HG03442 (cell line): ENCODE measurements around the gene DNMT3L.
"Not testable (repeated sequence)": the region's sequence is repeated elsewhere in the genome, so short reads cannot be mapped to it uniquely, and the experiment has no call there.

ENCODE experiments used
- ATAC-seq: cut with Tn5 transposase; IDR thresholded peaks from one replicate; pipeline ENCODE4 v1.9.1; 2021; ENCODE audit warnings: mild to moderate bottlenecking, moderate library complexity; ENCODE audit not compliant: unreplicated experiment

Gene DNMT3L

DNA sequence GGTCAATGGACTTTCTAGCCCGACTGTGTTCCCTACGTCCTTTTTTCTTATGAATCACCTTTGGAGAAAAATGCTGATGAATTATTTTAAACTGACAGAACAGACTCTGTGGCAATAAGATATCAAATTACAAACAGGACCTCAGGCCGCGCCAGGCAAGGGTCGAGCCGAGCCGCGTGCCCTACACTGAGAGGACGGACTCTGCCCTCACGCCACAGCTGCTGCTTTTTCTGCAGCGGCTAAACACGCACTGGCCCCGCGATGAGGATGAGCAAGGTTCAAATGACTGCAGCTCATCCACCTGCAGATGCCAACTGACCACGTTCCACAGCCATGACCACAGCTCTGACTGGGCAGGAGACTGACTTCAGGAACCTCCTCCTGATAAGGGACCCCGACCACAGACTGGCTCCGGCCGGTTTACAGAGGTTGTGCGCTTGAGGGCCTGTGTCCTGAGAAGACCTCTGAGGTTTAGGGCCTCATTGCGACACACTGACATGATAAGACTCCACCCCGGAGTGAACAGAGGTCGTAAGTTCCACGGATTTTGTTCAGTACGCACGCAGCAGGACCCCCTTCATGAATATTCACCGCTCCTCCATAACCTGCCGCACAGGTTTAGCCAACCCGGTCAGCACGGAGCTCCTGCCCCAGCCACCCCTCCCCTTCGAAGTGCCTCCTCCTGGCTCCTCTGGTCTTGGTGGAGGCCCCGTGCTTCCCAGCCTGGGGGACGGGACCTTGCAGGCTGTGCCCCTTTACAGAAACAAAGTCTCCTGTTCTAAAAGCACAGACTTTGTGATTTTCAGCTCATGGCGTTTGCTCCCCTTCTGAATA is 12.3 kb downstream of the DNMT3L start:
- ATAC-seq = not testable (repeated sequence)

DNA sequence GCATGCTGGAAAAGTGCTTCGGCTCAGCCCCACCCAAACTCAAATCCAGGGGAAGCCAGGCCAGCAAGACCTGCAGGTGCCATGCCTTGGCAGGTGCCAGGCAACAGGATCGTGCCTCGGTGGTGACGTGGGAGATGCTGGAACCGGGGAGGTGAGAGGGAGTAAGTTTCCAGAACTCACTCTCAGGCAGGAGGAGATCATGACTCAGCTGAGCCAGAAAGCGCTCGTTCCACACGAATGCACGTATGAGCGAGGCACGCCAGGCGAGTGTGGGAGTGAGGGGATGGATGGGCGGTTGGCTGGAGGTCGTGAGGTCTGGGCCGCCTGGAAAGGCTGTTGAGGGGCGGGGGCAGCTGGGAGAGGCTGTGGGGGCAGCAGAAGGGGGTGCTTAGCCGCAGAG is 13.8 kb downstream of the DNMT3L start:
- not testable (repeated sequence) for ATAC-seq

DNA sequence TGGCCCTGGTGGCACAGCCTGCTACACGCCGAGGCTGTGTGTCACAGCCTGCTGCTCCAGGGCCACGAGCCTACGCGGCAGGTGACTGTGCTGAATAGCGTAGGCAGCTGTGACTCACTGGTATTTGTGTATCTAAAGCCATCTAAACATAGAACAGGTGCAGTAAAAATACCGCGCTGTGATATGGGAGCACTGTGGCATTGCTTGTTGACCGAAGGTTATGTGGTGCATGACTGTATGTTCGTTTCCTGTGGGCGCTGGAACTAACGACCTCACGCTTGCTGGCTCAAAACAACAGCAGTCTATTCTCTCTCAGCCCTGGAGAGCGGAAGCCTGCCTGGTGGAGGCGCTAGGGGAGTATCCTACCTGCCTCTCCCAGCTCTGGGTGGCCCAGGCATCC is 17.7 kb downstream of the DNMT3L start:
- ATAC-seq = peak; percentile 43

DNA sequence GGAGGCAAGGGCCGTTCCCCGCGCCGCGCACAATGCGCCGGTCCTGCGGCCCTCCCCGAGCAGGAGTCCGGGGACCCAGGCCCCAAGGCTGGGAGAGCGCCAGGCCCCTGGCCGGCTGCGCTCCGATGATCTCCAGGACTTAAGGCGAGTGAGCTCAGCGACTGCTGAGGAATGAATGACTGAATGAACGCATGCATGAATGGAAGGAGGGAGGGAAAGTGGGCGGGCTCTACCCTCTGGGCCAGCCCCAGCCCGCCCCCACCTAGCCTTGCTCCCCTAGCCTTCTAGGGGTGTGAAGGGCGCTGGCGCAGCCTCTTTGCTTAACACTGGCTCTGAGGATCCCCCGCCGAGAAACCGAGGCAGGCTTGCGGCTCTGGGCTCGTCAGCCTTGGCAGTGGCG is 20.4 kb downstream of the DNMT3L start:
- not testable (repeated sequence) for ATAC-seq

DNA sequence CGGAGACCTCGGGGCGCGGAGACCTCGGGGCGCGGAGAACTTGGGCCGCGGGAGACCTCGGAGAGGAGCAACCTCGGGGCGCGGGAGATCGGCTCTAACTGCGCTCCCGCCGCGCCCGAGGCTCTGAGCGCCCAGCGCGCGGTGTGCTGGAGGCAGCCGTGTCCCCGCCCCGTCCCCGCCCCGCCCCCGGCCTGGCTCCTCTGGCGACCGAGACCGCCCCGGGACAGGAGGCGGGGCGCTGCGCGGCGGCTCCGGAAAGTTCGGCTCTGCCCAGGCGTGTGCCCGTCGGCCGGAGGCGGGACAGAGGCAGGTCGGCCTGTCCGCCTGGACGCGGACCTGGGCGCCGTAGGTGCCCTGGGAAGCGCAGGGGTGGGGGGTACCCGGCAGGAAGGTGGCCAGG is 20.9 kb downstream of the DNMT3L start, which contains the start of gene ICOSLG:
TSS of gene ICOSLG (minus strand) at position 102 of the 400 bp plus-strand sequence. CDS start 126 bp downstream, outside the sequence.
- ATAC-seq = not testable (repeated sequence)

DNA sequence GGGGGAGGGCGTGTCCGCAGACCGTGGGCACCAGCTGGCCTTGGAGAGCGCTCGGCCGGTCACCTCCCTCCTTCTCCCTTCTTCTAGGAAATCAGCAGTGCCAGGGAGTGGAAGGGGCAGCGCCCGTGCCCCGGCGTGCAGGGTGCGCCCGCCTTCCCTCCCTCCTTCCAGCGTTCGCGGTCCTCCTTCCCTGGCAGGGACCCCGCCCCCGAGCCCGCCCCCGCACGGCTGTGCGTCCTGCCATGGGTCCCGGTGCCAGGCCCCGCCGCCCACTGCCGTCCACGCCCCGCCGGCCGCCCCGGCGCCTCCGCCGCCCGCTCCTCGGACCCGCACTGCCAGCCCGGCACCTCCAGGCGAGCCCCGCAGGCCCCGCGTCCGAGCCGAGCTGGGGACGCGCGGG is 21.3 kb downstream of the DNMT3L start:
- ATAC-seq = not testable (repeated sequence)

DNA sequence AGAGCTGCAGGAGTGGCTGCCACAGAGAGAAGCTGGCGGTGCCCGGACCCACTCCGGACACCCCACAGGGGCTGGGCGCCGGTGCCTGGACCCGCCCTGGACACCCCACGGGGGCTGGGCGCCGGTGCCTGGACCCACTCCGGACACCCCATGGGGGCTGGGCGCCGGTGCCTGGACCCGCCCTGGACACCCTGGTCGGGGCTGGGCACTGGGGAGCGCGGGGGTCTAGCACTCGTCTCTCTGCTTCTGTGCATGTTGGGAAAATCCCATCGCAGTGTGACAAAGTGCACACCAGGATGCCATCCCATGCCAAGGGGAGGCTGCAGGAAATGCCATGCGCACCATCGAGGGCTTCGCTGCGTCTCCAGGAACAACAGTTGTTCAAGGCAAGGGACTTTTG is 32.1 kb downstream of the DNMT3L start:
- ATAC-seq = not testable (repeated sequence)

DNA sequence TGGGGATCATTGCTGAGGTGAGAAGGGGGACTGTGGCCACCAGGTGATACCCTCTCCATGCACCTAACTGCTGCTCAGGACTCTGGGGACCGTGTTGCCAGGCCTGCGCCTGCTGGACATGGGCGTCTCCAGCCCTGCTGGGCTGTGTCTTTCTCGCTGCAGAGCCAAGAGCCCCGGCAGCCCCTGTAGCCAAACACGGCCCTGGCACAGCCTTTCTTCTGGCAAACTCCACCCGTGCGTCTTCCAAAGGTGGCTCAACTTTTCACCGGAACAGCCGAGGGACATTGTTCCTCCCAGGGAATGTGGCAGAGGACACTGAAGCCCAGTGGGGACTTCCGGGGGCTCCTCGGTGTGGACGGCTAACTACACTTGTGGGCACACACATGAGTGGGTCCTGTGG is 33.6 kb downstream of the DNMT3L start:
- ATAC-seq = not testable (repeated sequence)

DNA sequence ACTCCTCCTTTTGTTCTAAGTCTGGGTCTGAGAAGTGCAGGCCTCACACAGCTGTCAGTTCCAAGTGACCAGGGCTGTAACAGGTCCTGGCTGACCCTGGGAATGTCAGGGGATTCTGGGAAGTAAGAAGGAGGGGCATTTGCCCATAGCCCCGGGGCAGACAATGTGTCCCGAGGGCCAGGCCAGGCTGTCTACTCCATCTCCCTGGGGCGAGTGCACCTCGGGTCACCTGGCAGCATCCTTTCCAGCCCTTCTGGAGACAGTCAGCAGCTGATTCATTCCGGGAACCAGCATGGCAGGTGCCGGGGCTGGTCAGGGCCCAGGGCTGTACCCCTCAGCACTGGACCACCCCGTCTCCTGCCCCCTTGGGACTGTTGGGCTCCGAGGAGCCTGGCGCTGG is 34.1 kb downstream of the DNMT3L start:
- ATAC-seq = not testable (repeated sequence)

DNA sequence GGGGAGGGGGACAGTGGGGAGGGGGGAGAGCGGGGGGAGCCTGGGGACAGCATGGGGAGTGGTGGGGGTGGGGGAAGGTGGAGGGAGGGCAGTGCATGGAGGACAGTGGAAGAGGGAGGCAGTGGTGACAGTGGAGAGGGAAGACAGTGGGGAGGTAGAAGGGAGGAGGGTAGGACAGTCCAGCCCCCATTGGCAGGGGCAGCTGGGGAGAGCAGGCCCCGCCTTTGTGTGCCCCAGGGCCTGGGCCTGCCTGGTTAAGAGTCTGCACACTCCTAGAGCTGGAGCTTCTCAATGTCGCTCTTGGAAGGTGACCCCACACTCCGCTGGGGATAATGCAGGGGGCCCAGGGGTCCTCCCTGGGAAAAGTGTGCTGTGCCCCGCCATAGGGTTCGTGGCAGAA is 36.1 kb downstream of the DNMT3L start:
- not testable (repeated sequence) for ATAC-seq

DNA sequence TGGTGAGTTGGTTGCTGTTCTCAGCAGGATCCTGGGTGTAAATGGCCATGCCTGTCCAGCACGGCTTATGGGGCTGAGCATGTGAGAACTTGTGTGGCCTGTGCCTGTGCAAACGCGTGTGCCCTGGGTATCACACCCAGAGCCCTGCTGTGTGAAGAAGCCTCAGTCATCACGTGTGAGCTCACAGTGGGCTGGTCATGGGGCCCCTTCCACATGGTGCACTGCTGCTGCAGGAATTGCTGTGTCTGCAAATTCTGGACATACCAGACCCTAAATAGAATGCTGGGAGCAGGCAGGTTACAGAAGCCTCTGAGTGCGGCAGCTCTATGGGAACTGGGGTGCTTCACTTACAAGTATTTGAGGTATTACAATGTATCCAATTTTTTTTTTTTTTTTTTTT is 38.4 kb downstream of the DNMT3L start:
- ATAC-seq = not testable (repeated sequence)

DNA sequence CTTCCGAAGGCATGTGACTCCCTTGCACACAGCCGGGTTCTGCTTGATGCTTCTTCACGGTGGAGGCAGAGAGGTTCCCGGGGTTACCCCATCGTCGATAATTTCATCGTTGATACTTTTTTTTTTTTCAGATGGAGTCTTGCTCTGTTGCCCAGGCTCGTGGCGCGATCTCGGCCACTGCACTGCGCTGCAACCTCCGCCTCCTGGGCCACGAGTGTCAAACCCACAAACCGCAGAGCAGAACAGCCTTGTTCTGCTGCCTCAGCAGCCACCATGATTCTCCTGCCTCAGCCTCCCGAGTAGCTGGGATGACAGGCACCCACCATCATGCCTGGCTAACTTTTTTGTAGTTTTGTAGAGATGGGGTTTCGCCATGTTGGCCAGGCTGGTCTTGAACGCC is 41.0 kb downstream of the DNMT3L start:
- ATAC-seq = not testable (repeated sequence)

DNA sequence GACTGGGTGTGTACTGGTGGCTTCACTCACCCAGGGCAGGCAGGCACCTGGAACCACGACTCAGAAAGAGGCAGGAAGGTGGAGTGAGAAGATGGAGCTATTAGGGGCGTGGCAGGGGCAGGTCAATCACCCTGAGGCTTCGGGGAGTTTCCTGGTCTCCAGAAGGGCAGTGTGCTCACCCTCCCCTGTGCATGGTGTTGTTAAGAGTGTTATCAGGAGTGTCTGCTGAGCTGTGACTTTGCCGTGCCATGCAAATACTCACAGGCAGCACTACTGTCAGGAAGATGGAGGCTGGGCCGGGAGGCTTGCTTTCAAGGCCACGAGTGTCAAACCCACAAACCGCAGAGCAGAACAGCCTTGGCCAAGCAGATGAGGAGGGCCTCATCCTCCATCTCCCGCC is 43.2 kb downstream of the DNMT3L start:
- not testable (repeated sequence) for ATAC-seq

DNA sequence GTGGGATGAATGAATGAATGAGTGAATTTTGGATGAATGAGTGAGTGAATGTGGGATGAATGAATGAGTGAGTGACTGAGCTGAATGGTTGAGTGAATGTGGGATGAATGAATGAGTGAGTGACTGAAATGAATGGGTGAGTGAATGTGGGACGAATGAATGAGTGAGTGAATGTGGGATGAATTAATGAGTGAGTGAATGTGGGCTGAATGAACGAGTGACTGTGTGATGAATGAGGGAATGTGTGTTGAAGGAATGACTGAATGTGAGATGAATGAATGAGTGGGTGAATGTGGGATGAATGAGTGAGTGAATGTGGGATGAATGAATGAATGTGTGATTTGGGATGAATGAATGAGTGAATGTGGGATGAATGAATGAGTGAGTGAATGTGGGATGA is 49.7 kb downstream of the DNMT3L start:
- ATAC-seq = not testable (repeated sequence)

DNA sequence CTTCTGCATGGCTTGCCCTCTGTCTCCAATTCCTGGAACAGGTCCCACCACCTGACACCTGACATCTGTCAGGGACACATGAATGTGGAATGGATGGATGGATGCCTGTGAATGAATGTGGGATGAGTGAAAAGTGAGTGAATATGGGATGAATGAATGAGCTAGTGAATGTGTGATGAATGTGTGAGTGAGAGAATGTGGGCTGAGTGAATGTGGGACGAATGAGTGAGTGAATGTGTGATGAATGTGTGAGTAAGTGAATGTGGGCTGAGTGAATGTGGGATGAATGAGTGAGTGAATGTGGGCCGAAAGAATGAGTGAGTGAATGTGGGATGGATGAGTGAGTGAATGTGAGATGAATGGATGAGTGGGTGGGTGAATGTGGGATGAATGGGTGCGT is 50.1 kb downstream of the DNMT3L start:
- ATAC-seq = not testable (repeated sequence)

DNA sequence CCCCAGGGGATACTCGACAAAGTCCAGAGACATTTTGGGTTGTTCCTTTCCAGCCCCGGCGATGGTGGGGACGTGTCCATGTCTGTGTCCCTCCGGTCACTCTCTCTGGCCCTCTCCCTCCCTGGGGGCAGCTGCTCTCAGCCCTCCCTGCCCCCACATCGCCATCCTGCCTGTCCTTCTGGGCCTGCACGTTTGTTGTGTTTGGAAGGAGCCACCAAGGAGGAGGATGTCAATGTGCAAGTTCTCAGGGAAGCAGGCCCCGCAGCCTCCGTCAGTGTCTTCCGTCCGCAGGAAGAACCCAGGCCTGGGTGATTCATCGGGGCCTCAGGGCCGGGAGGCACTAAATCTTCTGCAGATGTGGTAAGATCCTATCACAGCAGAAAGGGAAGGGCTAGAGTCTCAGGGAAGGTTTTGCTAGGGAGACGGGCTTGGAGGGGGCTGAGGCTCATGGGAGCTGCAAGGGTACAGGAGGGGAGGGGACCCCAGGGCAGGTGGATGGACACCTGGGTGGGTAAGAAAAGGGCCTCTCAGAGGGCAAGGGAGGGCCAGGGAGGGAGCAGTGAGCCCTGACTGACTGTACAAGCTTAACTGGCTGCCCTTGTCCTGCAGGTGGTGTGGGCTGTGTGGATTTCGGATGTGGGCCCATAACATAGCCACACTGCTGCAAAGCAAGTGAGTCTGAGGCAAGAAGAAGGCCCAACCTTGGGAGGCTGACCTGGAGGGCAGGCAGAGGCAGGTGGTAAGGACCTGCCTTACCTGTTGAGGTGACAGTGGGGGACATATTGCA is 53.6 kb downstream of the DNMT3L start:
- not testable (repeated sequence) for ATAC-seq

DNA sequence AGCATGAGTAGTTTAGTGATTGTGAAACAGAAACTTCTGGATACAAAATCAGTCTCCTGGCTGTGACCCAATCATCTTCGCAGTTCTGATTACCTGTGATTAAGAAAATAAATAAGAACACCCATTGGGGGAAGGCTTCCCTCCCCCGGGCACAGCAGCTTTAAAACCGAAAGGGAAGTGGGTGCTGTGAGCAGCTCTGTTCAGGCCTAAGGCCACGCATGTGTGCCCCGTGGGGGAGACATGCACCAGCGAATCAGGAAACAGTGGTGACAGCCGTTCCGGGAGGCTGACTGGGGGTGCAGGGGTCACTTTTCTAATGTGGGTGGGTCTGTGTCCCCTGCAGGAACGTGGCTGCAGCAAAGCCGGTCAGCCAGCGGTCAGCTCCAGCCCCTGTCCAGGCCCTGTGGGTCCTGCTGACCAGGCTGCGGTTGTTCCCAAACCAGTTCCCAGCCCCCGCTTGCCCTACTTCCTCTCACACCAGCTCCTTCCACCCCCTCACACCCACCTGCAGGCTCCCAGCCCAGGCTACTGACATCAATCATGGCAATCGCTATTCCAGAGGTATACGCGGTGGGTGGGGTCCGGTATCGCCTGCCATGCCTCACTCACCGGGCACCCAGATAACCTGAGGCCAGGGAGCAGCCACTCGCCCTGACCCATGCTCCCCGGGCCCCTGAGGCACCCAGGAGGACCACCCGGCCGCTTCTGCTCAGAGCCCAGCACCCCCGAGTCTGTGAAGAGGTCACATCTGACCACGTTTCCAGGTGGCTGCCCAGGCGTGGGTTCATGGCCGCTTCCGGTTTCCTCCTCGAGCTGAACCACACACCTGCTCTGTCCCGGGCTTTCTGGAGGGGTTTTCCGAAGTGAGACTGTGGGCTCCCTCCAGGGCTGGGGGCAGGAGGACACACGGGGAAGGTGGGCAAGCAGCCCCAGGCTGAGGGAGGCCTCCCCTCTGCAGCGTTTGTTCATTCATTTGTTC is 54.7 kb downstream of the DNMT3L start:
- ATAC-seq = not testable (repeated sequence)

DNA sequence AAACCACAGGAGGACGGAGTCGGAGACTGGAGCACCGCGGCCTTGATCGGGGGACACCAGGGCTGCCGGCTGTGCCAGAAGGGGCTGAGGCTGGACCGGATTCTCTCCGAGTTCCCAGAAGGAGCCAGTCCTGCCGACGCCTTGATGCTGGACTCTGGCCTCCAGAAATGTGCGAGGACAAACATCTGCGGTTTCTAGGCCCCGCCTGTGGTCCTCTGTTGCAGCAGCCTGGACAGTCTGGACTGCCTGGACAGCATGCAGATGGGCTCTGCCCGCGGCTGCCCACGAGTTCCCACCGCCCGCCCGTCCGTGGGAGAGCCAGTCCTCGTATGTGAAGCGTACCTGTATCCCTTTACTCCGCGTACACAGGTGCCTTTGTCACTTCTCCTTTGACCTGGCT is 55.5 kb downstream of the DNMT3L start:
- ATAC-seq = not testable (repeated sequence)

DNA sequence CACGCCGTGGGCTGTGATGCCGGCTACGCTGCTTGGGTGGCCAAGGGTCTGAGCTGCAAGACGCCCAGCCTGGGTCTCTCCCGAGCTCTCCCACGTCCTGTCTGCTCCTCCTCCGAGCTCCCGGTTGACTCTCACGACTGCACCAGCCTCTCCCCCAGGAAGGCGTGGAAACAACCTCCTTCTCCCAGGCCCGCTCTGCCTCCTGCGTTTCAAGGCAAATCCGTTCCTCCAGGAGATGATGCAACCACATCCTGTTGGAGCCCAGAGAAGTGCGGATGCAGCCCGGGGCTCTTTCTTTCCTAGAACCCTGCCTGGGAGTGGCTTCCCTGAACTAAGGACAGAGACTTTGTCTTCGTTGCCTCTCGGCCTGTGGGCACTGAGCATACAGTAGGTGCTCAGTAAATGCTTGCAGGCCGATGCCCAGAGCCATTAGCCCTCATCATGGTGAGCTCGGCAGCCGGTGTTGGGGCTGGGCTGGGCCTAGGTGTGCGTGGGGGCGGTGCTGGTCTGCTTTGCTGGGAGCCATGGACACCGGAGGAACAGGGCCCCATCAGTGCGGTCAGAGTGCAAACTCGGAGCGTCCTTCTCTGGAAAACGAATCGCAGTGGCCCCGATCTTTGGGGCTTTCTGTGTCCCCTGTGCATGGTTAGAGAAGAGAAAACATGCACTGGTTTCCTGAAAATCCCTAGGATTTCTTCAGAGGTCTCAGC is 59.0 kb downstream of the DNMT3L start:
- ATAC-seq = not testable (repeated sequence)

DNA sequence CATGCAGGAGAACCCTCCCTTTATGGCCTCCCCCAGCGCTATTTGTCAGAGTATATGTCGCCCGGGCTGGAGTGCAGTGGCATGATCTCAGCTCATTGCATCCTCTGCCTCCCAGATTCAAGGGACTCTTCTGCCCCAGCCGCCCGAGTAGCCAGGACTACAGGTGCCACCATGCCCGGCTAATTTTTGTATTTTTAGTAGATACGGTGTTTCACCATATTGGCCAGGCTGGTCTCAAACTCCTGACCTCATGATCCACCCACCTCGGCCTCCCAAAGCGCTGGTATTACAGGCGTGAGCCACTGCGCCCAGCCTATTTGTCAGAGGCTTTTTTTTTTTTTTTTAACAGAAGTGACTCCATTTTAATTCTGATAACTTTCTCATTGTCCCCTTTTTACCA is 61.7 kb downstream of the DNMT3L start:
- ATAC-seq = not testable (repeated sequence)
